HCT116 (cell line): ENCODE results near the gene DICER1.

Experiments
- EZH2phosphoT487 ChIP-seq: fragments of 200-600 bp; IDR thresholded peaks from 2 replicates; pipeline ENCODE4 v1.6.1; 2018; ENCODE audit warnings: antibody characterized with exemption, borderline replicate concordance
- POLR2A ChIP-seq: IDR thresholded peaks from 2 replicates; pipeline ENCODE4 v1.7.0; 2011; ENCODE audit warnings: borderline replicate concordance; ENCODE audit not compliant: insufficient read depth, insufficient read length; ENCODE audit errors: extremely low read depth
- POLR2AphosphoS5 ChIP-seq: IDR thresholded peaks from 2 replicates; pipeline ENCODE4 v1.6.1; 2011; ENCODE audit warnings: mild to moderate bottlenecking, low read depth, low read length, moderate library complexity
- YY1 ChIP-seq: IDR thresholded peaks from 2 replicates; pipeline ENCODE4 v1.6.1; 2011; ENCODE audit warnings: low read length, low read depth, moderate library complexity, mild to moderate bottlenecking; ENCODE audit not compliant: insufficient replicate concordance; ENCODE audit errors: extremely low read depth
- ZFX ChIP-seq: fragments of 450-650 bp; IDR thresholded peaks from 2 replicates; pipeline ENCODE4 v1.6.1; 2017
- TF ChIP-seq, protein P1 (sequence below), 3 experiments: fragments of 200-600 bp in 1 of 3; sonication (generic) in 1 of 3; IDR thresholded peaks in 2 of 3; conservative IDR thresholded peaks in 1 of 3; 2 replicates each; pipeline ENCODE4 v1.5.1; 2012 to 2017; ENCODE audit warnings: low read depth in 2 of 3, low read length in 2 of 3, antibody characterized with exemption in 1 of 3, borderline replicate concordance in 1 of 3, control low read depth in 1 of 3, mild to moderate bottlenecking in 1 of 3, mixed read lengths in 1 of 3, mixed run types in 1 of 3, moderate library complexity in 1 of 3; ENCODE audit not compliant: insufficient read depth in 1 of 3

GRCh38 chr14:95038521-95039250, 118.6 kb downstream of the DICER1 start:
- TF ChIP-seq, protein P1, sequence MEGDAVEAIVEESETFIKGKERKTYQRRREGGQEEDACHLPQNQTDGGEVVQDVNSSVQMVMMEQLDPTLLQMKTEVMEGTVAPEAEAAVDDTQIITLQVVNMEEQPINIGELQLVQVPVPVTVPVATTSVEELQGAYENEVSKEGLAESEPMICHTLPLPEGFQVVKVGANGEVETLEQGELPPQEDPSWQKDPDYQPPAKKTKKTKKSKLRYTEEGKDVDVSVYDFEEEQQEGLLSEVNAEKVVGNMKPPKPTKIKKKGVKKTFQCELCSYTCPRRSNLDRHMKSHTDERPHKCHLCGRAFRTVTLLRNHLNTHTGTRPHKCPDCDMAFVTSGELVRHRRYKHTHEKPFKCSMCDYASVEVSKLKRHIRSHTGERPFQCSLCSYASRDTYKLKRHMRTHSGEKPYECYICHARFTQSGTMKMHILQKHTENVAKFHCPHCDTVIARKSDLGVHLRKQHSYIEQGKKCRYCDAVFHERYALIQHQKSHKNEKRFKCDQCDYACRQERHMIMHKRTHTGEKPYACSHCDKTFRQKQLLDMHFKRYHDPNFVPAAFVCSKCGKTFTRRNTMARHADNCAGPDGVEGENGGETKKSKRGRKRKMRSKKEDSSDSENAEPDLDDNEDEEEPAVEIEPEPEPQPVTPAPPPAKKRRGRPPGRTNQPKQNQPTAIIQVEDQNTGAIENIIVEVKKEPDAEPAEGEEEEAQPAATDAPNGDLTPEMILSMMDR (IDR thresholded peaks at IDR 0.05 in 2 of 3, conservative IDR thresholded peaks at IDR 0.05 in 1 of 3; ENCODE audit: borderline replicate concordance in 1 of 3, insufficient read depth in 1 of 3, low read depth in 2 of 3, low read length in 2 of 3) = no peak
- TF ChIP-seq POLR2A (no peak), POLR2AphosphoS5 (no peak), ZFX (no peak), EZH2phosphoT487 (no peak), YY1 (no peak)
